Trophoblast cell (in vitro differentiated cells and primary cell): ENCODE results near the gene DHDH.
A peak's percentile ranks its signal among the peaks of the same experiment; 100 is the strongest.
"Not testable (repeated sequence)": the region's sequence is repeated elsewhere in the genome, so short reads cannot be mapped to it uniquely, and the experiment has no call there.

Experiments used
- DNase-seq, 2 donors: peaks; one replicate each; pipeline ENCODE4 v3.0.0-alpha.2; 2016
- H2AFZ ChIP-seq: 2 replicates; pipeline ENCODE4 v1.6.1; 2013; ENCODE audit warnings: low read length, moderate library complexity, mild to moderate bottlenecking; ENCODE audit not compliant: insufficient read depth, poor library complexity
- H2AK5ac ChIP-seq: 2 replicates; pipeline ENCODE4 v1.6.1; 2013; ENCODE audit warnings: mild to moderate bottlenecking, low read length
- H2BK120ac ChIP-seq: 2 replicates; pipeline ENCODE4 v1.6.1; 2013; ENCODE audit warnings: low read length, mild to moderate bottlenecking, moderate library complexity; ENCODE audit not compliant: insufficient read depth, poor library complexity
- H2BK12ac ChIP-seq: 2 replicates; pipeline ENCODE4 v1.6.1; 2013; ENCODE audit warnings: mild to moderate bottlenecking, low read length, moderate library complexity
- H2BK5ac ChIP-seq: 2 replicates; pipeline ENCODE4 v1.6.1; 2013; ENCODE audit warnings: low read length, low read depth, moderate library complexity, mild to moderate bottlenecking; ENCODE audit not compliant: poor library complexity
- H3K14ac ChIP-seq: 2 replicates; pipeline ENCODE4 v1.6.1; 2013; ENCODE audit warnings: mild to moderate bottlenecking, low read length
- H3K18ac ChIP-seq: 2 replicates; pipeline ENCODE4 v1.6.1; 2013; ENCODE audit warnings: mild to moderate bottlenecking, low read length
- H3K23ac ChIP-seq: 2 replicates; pipeline ENCODE4 v1.6.1; 2013; ENCODE audit warnings: low read length
- H3K27ac ChIP-seq: 2 replicates; pipeline ENCODE4 v1.5.1; 2013; ENCODE audit warnings: low read depth, mild to moderate bottlenecking, inconsistent platforms, low read length, moderate library complexity
- H3K27me3 ChIP-seq: 2 replicates; pipeline ENCODE4 v1.6.1; 2013; ENCODE audit warnings: inconsistent platforms, mild to moderate bottlenecking, low read length, moderate library complexity; ENCODE audit not compliant: insufficient read depth
- H3K36me3 ChIP-seq, 2 experiments: 1 replicate in 1 of 2; 2 replicates in 1 of 2; pipeline ENCODE4 v1.6.1; 2013; ENCODE audit warnings: low read length in 2 of 2, mild to moderate bottlenecking in 2 of 2, moderate library complexity in 1 of 2; ENCODE audit not compliant: insufficient read depth in 2 of 2, control insufficient read depth in 1 of 2
- H3K4ac ChIP-seq: 2 replicates; pipeline ENCODE4 v1.6.1; 2013; ENCODE audit warnings: low read depth, mild to moderate bottlenecking, low read length, moderate library complexity
- H3K4me1 ChIP-seq, 2 experiments: 1 replicate in 1 of 2; 2 replicates in 1 of 2; pipeline ENCODE4 v1.6.1; 2013; ENCODE audit warnings: low read length in 2 of 2, mild to moderate bottlenecking in 2 of 2, moderate library complexity in 1 of 2; ENCODE audit not compliant: insufficient read depth in 2 of 2, control insufficient read depth in 1 of 2
- H3K4me2 ChIP-seq: 2 replicates; pipeline ENCODE4 v1.6.1; 2013; ENCODE audit warnings: inconsistent platforms, mild to moderate bottlenecking, low read length, moderate library complexity
- H3K4me3 ChIP-seq: 2 replicates; pipeline ENCODE4 v1.5.1; 2013; ENCODE audit warnings: mild to moderate bottlenecking, low read depth, low read length, inconsistent platforms
- H3K79me1 ChIP-seq: one replicate; pipeline ENCODE4 v1.6.1; 2013; ENCODE audit warnings: low read length
- H3K79me2 ChIP-seq: 2 replicates; pipeline ENCODE4 v1.6.1; 2013; ENCODE audit warnings: low read length, mild to moderate bottlenecking; ENCODE audit not compliant: control insufficient read depth, insufficient read depth, poor library complexity
- H3K9ac ChIP-seq: 2 replicates; pipeline ENCODE4 v1.6.1; 2013; ENCODE audit warnings: mild to moderate bottlenecking, low read length
- H3K9me3 ChIP-seq: 2 replicates; pipeline ENCODE4 v1.6.1; 2013; ENCODE audit warnings: low read depth, mild to moderate bottlenecking, control low read depth, inconsistent platforms, low read length; ENCODE audit not compliant: insufficient read depth
- H4K12ac ChIP-seq: 2 replicates; pipeline ENCODE4 v1.6.1; 2013; ENCODE audit warnings: low read depth, mild to moderate bottlenecking, low read length, moderate library complexity
- H4K8ac ChIP-seq: 2 replicates; pipeline ENCODE4 v1.6.1; 2013; ENCODE audit warnings: low read depth, mild to moderate bottlenecking, low read length, moderate library complexity
- H4K91ac ChIP-seq: one replicate; pipeline ENCODE4 v1.6.1; 2013; ENCODE audit warnings: low read depth, mild to moderate bottlenecking, low read length, moderate library complexity
- WGBS: extraction: QIAGEN DNeasy Blood & Tissue Kit; methylation state at CpG from one replicate; pipeline ENCODE4 v1.1.7; 2013; ENCODE audit warnings: missing lambda C conversion rate; ENCODE audit not compliant: insufficient read length, insufficient coverage; ENCODE audit errors: extremely low coverage; 5-methylcytosine and 5-hydroxymethylcytosine counted together

Gene DHDH

GRCh38 chr19:48903788-48904187, 29.7 kb upstream of the DHDH start:
- not testable (repeated sequence) for H2BK5ac ChIP-seq, DNase-seq, H2BK12ac ChIP-seq, H3K27ac ChIP-seq, H3K4me2 ChIP-seq, H4K12ac ChIP-seq, H3K79me1 ChIP-seq, H3K9ac ChIP-seq, H4K91ac ChIP-seq, H3K27me3 ChIP-seq, H3K4ac ChIP-seq, H4K8ac ChIP-seq, H3K18ac ChIP-seq, H3K4me3 ChIP-seq, H3K23ac ChIP-seq, H3K4me1 ChIP-seq, H2AK5ac ChIP-seq, H3K14ac ChIP-seq, H3K9me3 ChIP-seq, H3K79me2 ChIP-seq, H2AFZ ChIP-seq, H2BK120ac ChIP-seq
- peaks cover 24 to 27% of the 10 kb centered on the region in 2 experiments for H3K36me3 ChIP-seq

- no peak overlapping the region for H3K14ac ChIP-seq
- no peak overlapping the region for H3K4me3 ChIP-seq
- no peak overlapping the region for H3K4ac ChIP-seq
- no peak overlapping the region for H2AFZ ChIP-seq
- H3K9me3 ChIP-seq: no peaks in the 10 kb centered on the region
- H3K27ac ChIP-seq: no peak overlapping the region
- no peak overlapping the region for H3K9ac ChIP-seq
- no peak for DNase-seq
- H3K23ac ChIP-seq: no peak overlapping the region
- H3K79me1 ChIP-seq: no peaks in the 10 kb centered on the region
- H3K4me2 ChIP-seq: no peak overlapping the region
- H2BK5ac ChIP-seq: no peak overlapping the region
- H3K36me3 ChIP-seq: peaks cover 33 to 39% of the 10 kb centered on the region in 2 experiments
- no peak overlapping the region for H4K91ac ChIP-seq
- no peaks in the 10 kb centered on the region for H3K27me3 ChIP-seq
- no peak overlapping the region for H3K18ac ChIP-seq
- no peak overlapping the region for H2BK120ac ChIP-seq
- H3K4me1 ChIP-seq: peaks cover 3 to 4% of the 10 kb centered on the region in 2 experiments
- no peak overlapping the region for H2BK12ac ChIP-seq
- WGBS: no CpG with 5 or more reads among the region's 14 CpGs
- H4K8ac ChIP-seq: no peak overlapping the region
- no peaks in the 10 kb centered on the region for H3K79me2 ChIP-seq
- H4K12ac ChIP-seq: no peak overlapping the region
- H2AK5ac ChIP-seq: no peak overlapping the region
Measured at GRCh38 chr19:48905664-48906063, 27.8 kb upstream of the DHDH start.

GRCh38 chr19:48906324-48906723, 27.2 kb upstream of the DHDH start:
- no peak overlapping the region for H2BK120ac ChIP-seq
- no peak overlapping the region for H3K18ac ChIP-seq
- H4K12ac ChIP-seq: no peak overlapping the region
- peaks cover 38 to 45% of the 10 kb centered on the region in 2 experiments for H3K36me3 ChIP-seq
- no peak overlapping the region for H2AFZ ChIP-seq
- no CpG with 5 or more reads among the region's 10 CpGs for WGBS
- H3K27me3 ChIP-seq: no peaks in the 10 kb centered on the region
- no peak overlapping the region for H3K27ac ChIP-seq
- no peak overlapping the region for H3K4me3 ChIP-seq
- H4K91ac ChIP-seq: no peak overlapping the region
- no peak overlapping the region for H3K14ac ChIP-seq
- no peak overlapping the region for H3K4me2 ChIP-seq
- no peak overlapping the region for H3K23ac ChIP-seq
- H3K9me3 ChIP-seq: no peaks in the 10 kb centered on the region
- H3K4me1 ChIP-seq: no peaks in the 10 kb centered on the region
- H2BK5ac ChIP-seq: no peak overlapping the region
- no peak overlapping the region for H3K4ac ChIP-seq
- DNase-seq: no peak
- H2BK12ac ChIP-seq: no peak overlapping the region
- no peaks in the 10 kb centered on the region for H3K79me1 ChIP-seq
- H4K8ac ChIP-seq: no peak overlapping the region
- H3K79me2 ChIP-seq: no peaks in the 10 kb centered on the region
- no peak overlapping the region for H3K9ac ChIP-seq
- H2AK5ac ChIP-seq: no peak overlapping the region

- no peak overlapping the region for H3K18ac ChIP-seq
- no CpG with 5 or more reads among the region's 14 CpGs for WGBS
- no peak overlapping the region for H3K27ac ChIP-seq
- no peak overlapping the region for H2BK5ac ChIP-seq
- no peak overlapping the region for H3K23ac ChIP-seq
- H2AFZ ChIP-seq: no peak overlapping the region
- H3K14ac ChIP-seq: no peak overlapping the region
- no peak overlapping the region for H4K8ac ChIP-seq
- H2BK120ac ChIP-seq: no peak overlapping the region
- peak; percentile 68 to 80 for DNase-seq
- no peaks in the 10 kb centered on the region for H3K4me1 ChIP-seq
- H3K4me3 ChIP-seq: no peak overlapping the region
- no peak overlapping the region for H2AK5ac ChIP-seq
- no peaks in the 10 kb centered on the region for H3K9me3 ChIP-seq
- H3K4ac ChIP-seq: no peak overlapping the region
- H4K91ac ChIP-seq: no peak overlapping the region
- H3K9ac ChIP-seq: no peak overlapping the region
- H3K4me2 ChIP-seq: no peak overlapping the region
- H4K12ac ChIP-seq: no peak overlapping the region
- no peaks in the 10 kb centered on the region for H3K27me3 ChIP-seq
- no peak overlapping the region for H2BK12ac ChIP-seq
- H3K79me2 ChIP-seq: no peaks in the 10 kb centered on the region
- peaks cover 48 to 49% of the 10 kb centered on the region in 2 experiments for H3K36me3 ChIP-seq
- no peaks in the 10 kb centered on the region for H3K79me1 ChIP-seq
Measured at GRCh38 chr19:48907671-48908070, 25.8 kb upstream of the DHDH start.
